ENCODE data around the gene ACIN1.
"Not testable (repeated sequence)": the region's sequence is repeated elsewhere in the genome, so short reads cannot be mapped to it uniquely, and the experiment has no call there.

The ACIN1 gene

DNA sequence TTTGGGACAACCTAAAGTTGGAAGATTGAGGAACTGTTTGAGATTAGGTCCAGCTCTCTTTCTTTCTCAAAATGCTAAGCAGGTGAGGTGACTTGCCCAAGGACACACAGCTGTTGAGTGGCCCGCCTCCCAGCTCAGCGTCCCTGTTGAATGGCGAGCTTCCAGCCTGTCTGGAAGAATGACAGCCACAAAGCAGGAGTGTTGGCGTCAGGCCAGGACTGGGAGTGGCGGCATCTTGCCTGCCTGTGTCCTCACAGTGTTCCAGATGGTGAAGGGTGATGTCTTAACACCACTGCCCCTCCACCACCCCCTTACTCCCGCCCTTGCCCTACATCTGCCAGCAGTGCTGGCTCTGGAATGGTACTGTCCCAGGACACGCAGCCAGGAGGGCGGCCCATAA is 28.5 kb upstream of the ACIN1 start:
- in situ Hi-C loops (cut with MboI; ENCODE audit: low sequenced_read_pairs), result loop anchor here (5.0 kb wide), 1 partner anchor 64 kb away; no protein-coding TSS in a partner anchor

DNA sequence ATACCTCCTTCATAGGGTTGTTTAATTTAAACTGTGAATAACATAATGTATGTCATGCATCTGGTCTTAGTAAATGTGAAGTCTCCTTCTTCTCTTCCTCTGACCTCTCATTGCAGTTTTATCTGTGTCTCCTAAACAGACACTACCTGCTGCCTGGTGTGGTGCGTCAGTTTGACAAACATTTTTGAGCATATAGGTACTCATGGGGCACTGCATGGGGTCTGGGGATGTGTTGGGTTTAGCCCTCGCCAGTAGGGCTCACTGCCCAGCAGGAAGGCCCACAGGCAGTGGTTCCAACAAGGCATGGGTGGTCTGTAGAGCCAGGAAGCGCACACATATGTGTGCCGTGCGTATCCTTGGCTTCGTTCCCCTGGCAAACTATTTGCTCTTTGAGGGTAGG is 27.1 kb upstream of the ACIN1 start:
- in situ Hi-C loops (cut with MboI; ENCODE audit: low sequenced_read_pairs), result loop anchor here (5.0 kb wide), 1 partner anchor 65 kb away; no protein-coding TSS in a partner anchor

DNA sequence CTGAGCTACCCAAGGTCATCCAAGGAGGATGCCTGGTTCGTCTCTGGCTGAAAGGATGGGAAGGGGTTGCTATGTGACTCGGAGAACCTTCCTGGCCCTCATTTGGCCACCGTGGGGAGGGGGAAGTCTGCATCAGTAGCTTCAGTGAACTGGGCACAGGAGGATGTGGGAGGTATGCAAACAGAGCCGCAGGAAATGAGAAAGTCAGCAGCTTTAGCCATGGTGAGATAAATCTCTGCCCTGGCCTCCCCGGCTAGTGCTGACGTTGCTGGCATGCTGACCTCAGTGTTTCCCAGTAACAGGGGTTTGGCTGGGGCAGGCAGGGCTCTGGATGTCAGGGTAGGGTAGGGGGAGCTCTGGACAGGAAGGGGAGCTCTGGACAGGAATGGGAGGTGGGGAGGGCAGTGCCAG is 26.4 kb upstream of the ACIN1 start:
- in situ Hi-C loops (cut with MboI; ENCODE audit: low sequenced_read_pairs), result loop anchor here (5.0 kb wide), 1 partner anchor 66 kb away; no protein-coding TSS in a partner anchor

DNA sequence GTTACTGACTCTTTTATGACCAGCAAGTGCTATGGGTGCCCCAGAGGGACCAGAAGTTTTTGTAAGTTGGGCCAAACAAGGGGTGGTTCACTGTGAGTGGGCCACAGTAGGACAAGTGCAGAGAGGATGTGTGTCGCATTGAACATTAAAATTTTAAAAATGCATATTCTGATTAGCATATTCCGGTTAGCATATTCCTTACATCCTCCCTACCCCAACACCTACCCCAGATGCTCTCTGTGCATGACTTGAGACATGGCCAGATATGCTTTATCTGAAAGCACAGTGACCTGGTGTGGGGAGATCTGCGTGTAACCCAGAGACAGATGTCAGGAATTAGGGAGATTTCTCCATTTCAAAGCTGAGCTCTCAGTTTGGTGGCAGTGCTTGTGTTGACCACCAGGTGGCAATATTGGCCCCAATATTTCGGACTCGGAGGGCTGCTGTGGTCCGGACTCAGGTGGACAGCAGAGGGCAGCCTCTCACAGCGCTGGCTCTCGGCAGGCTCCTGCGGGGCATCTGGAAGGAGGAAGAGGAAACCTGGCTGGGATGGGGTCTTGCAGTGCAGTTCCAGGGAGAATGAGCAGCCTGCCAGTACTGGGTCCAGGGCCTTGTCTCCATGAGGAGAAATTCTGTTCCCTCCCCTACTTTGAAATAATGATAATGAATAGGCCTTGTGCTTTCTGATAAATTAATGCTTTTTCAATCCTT is 25.8 kb upstream of the ACIN1 start:
- in situ Hi-C loops (cut with MboI; ENCODE audit: low sequenced_read_pairs), result loop anchor here (5.0 kb wide), 1 partner anchor 67 kb away; no protein-coding TSS in a partner anchor

DNA sequence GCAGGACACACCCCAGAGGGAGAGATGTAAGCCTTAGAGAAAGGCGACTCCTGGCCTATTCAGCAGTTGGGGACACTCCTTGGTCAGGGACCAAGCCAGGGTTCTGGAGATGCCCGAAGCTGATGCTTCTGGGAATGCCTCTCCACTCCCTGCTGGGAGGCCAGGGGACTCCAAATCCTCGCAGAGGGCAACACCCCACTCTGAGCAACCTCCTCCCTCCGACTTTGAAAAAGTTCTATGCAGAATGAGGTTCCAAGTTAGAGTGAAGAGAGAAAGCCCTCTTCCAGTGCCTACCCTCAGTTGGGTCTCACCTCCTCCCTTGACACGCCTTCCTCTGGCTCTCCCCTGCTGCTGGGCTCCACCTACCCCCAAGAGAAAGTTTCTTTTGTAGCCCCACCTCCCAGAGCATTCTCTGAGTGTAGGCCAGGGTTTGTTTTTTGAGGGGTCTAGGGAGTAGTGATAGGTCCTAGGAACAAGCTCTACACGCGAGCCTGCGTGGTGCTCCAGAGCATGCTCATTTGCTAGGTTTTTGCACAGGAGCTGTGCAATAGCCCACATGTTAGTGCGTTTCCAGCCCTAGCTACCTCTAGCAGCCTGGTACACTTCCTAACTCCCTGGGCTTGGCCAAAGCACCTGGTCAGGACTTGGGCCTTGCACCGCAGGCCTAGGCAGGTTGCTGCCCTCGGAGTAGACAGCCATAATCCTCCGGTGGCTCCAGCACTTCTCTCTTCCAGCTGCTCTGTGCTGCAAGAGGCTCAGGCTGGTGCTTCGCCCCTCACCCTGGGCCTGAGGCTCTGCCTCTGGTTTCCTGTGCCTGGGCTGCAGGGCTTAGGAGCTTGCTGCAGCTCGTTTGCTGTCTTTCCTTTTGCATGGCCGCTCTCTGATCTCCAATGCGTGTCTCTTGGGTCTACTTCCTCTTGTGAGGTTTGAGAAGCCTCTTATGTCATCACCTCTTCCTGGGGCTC is 24.7 kb upstream of the ACIN1 start:
- in situ Hi-C loops (cut with MboI; ENCODE audit: low sequenced_read_pairs), result loop anchor here (5.0 kb wide), 1 partner anchor 68 kb away; no protein-coding TSS in a partner anchor

DNA sequence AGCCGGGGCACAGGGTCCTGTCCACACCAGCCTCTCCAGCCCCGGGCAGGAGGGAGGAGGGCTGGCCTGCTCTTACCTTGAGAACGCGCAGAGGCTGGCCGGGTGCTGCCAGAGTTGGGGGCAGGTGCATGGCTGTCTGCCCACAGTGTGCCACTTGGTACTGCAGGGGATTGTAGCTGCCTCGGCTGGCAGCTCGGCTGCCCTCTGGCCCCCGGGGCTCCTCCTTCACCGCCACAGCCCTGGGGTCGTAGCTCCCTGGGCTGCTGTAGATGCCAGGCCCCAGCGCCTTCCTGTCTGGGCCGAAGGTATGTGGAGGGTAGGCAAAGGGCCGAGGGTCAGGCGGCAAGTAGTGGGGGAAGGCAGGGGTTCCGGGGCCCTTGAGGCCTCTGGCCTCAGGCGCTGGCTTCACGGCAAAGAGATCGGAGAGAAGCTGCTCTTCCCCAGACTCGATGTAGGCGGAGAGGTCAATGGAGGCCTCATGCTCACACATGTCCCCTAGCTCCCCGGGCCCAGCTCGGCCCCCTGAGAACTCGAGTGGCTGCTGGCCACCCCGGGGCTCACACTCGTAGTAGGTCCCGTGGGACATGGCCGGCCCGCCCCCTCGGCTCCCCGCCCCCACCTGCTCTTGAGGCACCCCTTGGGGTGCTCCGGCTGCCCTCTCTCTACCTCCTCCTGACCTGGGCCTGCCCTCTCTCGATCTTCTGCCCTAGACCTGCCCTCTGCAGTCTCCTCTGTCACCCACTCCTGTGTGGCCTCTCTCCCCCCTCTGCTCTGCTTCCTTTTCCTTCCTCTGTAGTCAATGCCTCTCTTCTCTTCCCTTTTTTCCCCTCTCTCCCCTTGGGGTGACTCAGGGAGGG is 23.8 kb upstream of the ACIN1 start, which contains the start of gene CEBPE:
CEBPE (minus strand) TSS at position 750 of the 857 bp plus-strand sequence; CDS start at position 586, 164 bp downstream.
- in situ Hi-C loops (cut with MboI; ENCODE audit: low sequenced_read_pairs), result no loop called here

DNA sequence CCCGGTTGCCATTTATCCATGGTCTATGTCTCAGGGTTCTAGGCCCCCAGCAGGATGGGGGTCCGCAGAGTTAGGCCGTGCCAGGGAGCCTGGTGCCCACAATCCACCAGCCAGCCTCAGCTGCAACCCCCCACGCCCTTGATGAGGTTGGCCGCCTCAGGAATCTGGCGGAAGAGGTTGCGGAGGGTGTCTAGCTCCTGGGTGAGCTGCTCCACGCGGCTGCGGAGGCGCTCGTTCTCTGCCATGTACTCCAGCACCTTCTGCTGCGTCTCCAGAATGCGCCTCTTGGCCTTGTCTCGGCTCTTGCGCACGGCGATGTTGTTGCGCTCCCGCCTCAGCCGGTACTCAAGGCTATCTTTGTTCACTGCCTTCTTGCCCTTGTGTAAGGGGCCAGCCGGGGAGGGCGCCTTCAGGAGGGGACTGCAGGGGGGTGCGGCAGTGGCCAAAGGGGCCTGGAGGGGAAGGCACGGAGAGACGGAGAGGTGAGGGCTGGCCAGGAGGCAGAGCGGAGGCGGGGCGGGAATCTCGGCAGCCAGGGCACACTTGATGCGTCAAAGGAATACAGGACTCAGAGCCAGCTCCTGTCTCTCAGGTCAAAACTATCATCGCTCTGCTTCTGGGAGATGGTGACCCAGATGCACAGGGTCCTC is 22.6 kb upstream of the ACIN1 start:
- in situ Hi-C loops (cut with MboI; ENCODE audit: low sequenced_read_pairs), result no loop called here

DNA sequence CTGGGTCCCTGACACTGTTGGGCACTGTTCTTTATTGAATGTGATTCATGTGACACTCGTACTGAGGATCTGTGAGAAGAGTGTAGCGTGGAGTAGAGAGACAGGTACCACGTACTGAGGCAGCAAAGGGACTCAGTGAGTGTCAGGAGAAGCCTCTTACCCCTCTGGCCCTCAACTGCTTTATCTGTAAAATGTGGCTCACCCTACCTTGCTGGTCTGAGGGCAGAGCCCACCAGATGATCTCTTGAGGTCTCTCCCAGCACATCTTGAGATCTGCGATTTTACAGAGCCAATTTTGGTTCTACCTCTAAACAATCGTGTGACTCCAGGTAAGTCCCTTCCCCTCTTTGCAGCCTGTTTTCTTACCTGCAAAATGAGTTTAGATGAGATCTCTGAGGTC is 21.0 kb upstream of the ACIN1 start:
- in situ Hi-C loops (cut with MboI; ENCODE audit: low sequenced_read_pairs), result no loop called here

DNA sequence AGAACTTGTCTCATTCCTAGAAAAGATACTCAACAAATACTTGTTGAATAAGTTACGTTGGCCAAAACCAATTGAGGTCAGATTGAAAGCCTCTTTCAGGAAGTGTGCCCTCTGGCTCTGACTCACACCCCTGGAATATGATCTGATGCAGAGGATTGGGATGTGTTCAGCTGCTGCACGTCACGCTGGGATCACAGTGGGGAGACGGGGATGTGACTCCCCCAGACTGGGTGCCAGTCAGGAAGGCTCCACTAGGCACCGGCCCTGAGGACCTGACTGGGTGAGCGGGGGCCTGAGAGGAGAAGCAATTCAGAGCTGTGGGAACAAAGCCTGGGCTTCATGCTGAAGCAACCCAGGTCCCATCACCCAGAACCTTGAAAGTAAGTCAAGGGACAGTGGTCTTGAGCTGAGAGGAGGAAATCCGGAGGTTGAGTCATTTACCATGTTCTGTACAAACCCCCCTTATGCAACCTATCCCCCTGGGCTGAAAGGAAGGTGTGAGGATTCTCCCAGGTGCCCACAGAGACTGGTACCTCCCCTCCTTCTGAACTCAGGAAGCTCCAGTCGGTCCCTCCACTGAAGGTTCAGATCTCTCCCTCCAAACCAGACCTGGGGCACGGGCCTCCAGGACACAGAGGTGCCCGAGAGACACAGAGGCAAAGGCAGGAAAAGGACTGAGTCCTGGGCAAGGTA is 20.2 kb upstream of the ACIN1 start:
- in situ Hi-C loops (cut with MboI; ENCODE audit: low sequenced_read_pairs), result no loop called here

DNA sequence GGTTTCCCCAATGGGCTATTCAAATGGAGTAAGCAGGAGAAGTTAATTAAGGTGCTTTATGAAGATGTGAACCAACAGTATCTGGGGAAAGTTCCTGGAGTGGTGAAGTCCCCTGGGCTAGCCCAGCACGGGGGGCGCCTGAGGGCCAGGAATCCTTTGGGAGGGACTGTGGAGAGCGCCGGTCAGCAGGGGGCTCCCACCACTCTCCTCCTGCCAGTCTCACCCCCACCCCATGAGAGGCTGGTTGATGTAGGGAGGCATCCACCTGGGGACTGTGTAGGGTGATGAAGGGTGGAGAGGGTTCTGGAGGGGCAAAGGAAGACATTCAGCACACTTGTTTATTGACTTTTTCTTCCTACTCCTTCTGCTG is 19.7 kb upstream of the ACIN1 start:
- in situ Hi-C loops (cut with MboI; ENCODE audit: low sequenced_read_pairs), result no loop called here

DNA sequence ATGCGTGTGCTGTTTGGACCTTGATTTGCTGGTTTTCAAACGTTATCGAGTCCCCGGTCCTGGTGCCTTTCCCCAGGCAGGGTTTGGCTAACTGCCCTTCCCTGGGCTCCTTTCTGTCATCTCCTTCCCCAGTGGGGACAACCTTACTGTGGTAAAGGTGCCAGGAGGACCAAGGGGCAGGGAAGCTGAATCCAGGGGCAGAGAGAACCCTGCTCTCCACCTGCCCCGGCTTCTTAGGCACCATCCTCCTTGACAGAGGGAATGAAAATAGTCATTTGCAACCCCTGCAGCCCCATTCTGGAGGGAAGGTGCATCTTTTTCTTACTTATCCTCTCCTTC is 19.2 kb upstream of the ACIN1 start:
- in situ Hi-C loops (cut with MboI; ENCODE audit: low sequenced_read_pairs), result no loop called here

DNA sequence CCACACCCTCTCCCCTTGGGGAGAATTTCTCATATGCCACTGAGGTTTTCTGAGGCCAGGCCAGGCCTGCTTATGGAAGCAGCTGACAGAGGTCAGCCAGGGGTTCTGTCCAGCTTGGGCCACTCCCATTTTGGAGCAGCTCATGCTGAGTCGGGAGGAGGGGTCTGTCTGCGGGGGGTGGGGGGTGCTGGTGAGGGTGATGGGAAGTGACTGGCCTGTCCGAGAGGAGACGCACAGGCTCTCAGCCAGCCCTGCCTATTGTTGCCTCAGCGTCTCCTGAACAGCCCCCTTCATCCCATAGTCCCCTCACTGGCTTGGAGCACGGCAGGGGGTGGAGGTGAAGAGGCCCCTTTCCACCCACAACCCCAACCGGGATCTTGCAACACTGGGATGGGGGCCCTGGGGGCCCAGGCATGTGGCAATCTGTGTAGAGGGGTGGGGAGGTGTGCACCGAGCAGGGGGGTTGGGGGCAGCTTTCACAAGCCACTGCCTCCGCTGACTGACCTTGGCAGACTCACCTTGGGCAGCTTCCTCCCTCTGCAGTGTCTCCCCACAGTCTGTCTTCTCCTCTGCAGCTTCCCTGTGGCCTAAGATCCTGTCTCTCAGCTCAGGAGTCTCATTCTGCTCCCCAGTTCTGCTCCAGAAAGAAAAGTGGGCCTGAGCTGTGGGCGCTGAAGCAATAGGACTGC is 18.6 kb upstream of the ACIN1 start:
- in situ Hi-C loops (cut with MboI; ENCODE audit: low sequenced_read_pairs), result no loop called here

DNA sequence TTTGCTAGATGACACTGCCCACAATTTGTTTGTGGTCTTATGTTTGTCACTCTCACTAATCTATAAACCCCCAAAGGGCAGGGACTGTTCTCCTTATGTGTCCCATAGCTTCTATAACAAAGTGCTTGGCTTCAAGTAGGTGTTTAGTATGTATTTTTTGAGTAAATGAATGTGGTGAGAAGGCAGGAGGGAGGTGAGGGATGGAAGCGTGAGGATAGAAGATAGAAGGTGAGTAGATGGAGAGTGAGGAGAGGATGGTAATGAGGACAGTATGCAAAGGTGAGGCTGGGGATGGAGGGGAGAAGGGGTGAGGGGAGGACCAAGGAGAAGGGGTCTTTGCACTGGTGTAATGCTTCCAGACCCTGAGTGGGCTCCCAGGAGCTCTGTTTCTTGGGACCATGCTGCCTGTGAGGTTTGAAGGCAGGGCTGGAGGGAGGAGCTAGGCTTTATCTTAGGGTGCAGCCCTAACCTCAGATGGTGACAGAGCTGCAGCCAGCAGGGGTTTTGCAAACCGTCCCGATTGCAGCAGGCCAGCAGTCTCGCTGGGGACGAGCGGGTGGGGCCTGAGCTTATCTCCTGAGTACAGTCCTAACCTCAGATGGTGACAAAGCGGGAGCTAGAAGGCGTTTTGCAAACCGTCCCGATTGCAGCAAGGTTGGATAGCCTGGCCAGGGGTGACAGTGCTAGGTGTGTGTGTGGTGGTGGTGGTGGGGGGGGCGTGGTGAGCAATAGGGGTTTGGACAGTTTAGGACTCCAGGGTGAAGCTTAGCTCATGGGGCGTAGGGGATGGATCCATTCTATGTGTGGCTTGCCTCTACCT is 17.6 kb upstream of the ACIN1 start:
- in situ Hi-C loops (cut with MboI; ENCODE audit: low sequenced_read_pairs), result no loop called here

DNA sequence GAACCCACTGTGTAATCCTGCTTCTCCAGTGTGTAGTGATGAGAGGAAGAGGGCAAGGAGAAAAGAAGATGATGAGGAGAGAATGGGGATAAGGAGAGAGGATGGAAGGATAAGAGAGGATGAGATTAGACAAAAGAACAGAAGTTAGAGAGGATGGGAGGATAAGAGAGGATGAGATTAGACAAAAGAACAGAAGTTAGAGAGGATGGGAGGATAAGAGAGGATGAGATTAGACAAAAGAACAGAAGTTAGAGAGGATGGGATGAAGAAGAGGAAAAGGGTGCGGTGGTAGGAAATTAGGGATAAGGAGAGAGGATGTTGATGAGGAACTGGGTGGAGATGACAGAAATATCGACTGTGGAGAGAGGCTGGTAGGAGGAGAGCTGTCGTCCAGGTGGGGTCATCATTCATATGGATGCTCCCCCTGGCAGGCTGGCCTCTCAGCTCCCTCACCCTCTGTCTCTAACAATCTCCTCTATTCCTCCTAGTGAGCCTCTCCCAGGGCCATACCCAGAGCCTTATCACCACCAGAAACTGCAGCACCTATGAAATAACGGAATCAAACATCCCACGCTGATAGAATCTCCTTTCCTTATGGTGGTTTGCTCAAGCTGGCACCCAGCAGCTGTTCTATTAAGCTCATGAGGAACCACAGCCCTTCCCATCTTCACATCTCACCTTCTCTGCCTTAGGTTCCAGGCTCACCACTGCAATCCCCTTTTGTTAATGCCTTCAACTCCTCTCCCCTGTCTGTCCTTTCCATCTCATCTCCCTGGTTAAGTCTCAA is 15.8 kb upstream of the ACIN1 start:
- in situ Hi-C loops (cut with MboI; ENCODE audit: low sequenced_read_pairs), result no loop called here

DNA sequence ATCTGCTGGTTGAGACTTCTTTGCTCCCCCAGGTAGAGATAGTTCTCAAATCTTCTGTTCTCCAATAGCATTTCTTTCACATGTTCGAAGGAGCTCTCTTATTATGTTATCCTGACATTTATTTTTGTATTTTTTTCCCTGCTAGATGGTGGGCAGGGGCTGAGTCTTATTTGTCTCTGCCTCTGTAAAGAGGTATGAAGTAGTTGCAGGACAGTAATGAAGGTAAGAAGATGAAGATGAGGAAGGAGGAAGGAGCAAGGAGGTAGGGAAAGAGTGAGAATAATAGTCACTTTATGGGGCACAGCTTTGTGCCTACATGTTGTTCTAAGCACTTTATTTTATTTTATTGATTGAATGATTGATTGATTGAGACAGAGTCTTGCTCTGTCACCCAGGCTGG is 14.8 kb upstream of the ACIN1 start:
- in situ Hi-C loops (cut with MboI; ENCODE audit: low sequenced_read_pairs), result no loop called here

DNA sequence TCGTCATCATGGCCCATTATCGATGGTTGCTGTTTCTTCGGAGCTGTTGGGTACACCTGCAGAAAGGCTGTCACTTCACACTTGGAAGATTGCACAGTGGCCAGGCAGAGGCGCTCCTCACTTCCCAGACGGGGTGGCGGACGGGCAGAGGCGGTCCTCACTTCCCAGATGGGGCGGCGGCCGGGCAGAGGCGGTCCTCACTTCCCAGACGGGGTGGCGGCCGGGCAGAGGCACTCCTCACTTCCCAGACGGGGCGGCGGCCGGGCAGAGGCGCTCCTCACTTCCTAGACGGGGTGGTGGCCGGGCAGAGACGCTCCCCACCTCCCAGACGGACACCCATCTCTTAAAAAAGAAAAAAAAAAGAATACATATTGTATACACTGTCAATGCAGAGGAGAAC is 13.2 kb upstream of the ACIN1 start:
- in situ Hi-C loops (cut with MboI; ENCODE audit: low sequenced_read_pairs), result not testable (repeated sequence)

DNA sequence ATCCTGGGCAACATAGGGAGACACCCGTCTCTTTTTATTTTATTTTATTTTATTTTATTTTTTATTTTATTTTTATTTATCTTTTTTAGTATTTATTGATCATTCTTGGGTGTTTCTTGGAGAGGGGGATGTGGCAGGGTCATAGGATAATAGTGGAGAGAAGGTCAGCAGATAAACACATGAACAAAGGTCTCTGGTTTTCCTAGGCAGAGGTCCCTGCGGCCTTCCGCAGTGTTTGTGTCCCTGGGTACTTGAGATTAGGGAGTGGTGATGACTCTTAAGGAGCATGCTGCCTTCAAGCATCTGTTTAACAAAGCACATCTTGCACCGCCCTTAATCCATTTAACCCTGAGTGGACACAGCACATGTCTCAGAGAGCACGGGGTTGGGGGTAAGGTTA is 12.7 kb upstream of the ACIN1 start:
- in situ Hi-C loops (cut with MboI; ENCODE audit: low sequenced_read_pairs), result not testable (repeated sequence)

DNA sequence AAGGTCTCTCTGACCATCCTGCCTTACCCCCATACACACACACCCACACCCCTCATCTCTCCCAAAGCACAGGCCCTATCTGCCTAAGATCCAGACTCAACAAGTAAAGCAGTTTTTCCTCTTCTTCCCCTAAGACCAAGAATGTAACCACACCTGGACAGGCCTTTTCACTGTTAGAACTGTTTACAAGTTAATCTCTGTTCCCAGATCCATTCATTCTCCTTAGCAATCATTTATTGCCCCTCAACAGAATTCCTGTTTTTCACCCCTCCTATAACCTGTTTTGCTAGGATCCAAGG is 11.8 kb upstream of the ACIN1 start:
- in situ Hi-C loops (cut with MboI; ENCODE audit: low sequenced_read_pairs), result no loop called here

Measured in HL-60/S4 treated with phorbol 12-myristate 13-acetate at 8.2 ng/mL for 4 days and 3 days (cell line).